ENCODE measurements around the gene TMEM37. TPM values are rescaled to one million over a fixed set of nuclear protein-coding genes. Genes with fewer than 3 reads are reported as not detected.
A peak's percentile ranks its signal among the peaks of the same experiment; 100 is the strongest.

Gene TMEM37
- total and polyA plus RNA-seq, 2 of the 13 experiments (the other 11 are each of a cell fraction or from before 2014, with no cell fraction given) = 37.7 to 115 TPM

DNA sequence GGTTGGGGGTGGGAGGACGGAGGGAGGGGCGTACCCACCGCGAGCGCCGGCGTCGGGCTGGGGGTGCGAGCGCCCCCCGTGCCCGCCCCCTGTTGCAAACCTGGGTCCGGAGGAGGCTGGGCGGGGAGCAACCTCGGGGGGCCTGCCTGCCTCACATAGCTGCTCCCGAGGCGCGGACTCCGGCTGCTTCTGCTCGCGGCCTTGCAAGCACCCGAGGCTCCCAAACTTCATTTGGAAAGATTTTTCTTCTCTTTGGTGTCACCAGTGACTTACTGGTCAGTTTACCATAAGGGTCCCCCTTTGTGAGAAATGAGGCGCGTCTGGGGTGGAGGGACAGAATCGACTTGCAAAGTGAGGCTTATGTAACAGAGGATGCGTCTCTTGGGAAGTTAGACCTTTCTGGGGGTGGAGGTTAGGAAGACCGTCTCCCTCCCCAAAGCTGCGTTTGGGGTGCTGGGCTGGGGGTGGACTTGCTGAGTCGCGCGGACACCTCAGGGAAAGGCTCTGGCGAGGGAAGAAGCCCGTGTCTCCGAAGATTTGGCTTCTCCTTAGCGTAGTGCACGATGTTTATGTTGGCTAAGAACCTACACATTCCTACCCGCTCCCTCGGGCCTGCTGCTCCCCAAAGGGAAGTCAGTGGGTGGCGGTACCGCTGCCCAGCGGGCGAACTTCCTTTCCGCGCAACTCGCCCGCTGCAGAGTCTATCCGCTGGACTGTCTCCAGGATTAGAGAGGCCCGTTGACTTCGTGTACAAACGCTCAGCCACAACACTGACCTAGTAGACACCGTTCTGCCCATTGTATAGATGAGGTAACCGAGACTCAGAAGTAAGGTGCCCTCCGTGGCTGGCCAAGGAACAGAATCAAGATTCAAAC lies 559 bp downstream of the TMEM37 start (continued):
- TF ChIP-seq, protein P1, sequence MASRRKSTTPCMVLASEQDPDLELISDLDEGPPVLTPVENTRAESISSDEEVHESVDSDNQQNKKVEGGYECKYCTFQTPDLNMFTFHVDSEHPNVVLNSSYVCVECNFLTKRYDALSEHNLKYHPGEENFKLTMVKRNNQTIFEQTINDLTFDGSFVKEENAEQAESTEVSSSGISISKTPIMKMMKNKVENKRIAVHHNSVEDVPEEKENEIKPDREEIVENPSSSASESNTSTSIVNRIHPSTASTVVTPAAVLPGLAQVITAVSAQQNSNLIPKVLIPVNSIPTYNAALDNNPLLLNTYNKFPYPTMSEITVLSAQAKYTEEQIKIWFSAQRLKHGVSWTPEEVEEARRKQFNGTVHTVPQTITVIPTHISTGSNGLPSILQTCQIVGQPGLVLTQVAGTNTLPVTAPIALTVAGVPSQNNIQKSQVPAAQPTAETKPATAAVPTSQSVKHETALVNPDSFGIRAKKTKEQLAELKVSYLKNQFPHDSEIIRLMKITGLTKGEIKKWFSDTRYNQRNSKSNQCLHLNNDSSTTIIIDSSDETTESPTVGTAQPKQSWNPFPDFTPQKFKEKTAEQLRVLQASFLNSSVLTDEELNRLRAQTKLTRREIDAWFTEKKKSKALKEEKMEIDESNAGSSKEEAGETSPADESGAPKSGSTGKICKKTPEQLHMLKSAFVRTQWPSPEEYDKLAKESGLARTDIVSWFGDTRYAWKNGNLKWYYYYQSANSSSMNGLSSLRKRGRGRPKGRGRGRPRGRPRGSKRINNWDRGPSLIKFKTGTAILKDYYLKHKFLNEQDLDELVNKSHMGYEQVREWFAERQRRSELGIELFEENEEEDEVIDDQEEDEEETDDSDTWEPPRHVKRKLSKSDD (CRISPR knock-in tag; IDR thresholded peaks at IDR 0.05; ENCODE audit: low read depth) = no peak
- no peak for TF ChIP-seq ZNF724P (CRISPR knock-in tag; IDR thresholded peaks at IDR 0.05; ENCODE audit: borderline replicate concordance)
- TF ChIP-seq SIN3B (IDR thresholded peaks at IDR 0.05; ENCODE audit: low read length) = no peak
- TF ChIP-seq SNAPC4 (CRISPR knock-in tag; IDR thresholded peaks at IDR 0.05) = no peak
- TF ChIP-seq CHD2 (IDR thresholded peaks at IDR 0.05; ENCODE audit: low read depth, low read length) = 0 out of 2 replicates have a peak, but pooled peaks have one; percentile 0
- 0 out of 2 replicates have a peak, but pooled peaks have one; percentile 19 for TF ChIP-seq EEA1 (CRISPR knock-in tag; IDR thresholded peaks at IDR 0.05; ENCODE audit: borderline replicate concordance)
- TF ChIP-seq, protein P2, sequence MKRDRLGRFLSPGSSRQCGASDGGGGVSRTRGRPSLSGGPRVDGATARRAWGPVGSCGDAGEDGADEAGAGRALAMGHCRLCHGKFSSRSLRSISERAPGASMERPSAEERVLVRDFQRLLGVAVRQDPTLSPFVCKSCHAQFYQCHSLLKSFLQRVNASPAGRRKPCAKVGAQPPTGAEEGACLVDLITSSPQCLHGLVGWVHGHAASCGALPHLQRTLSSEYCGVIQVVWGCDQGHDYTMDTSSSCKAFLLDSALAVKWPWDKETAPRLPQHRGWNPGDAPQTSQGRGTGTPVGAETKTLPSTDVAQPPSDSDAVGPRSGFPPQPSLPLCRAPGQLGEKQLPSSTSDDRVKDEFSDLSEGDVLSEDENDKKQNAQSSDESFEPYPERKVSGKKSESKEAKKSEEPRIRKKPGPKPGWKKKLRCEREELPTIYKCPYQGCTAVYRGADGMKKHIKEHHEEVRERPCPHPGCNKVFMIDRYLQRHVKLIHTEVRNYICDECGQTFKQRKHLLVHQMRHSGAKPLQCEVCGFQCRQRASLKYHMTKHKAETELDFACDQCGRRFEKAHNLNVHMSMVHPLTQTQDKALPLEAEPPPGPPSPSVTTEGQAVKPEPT (CRISPR knock-in tag; IDR thresholded peaks at IDR 0.05; ENCODE audit: low read depth) = 0 out of 2 replicates have a peak, but pooled peaks have one; percentile 20
- TF ChIP-seq ADNP (CRISPR knock-in tag; IDR thresholded peaks at IDR 0.05) = peak; percentile 65; the same call in 1 of the 2 replicates
- TF ChIP-seq, protein P3, sequence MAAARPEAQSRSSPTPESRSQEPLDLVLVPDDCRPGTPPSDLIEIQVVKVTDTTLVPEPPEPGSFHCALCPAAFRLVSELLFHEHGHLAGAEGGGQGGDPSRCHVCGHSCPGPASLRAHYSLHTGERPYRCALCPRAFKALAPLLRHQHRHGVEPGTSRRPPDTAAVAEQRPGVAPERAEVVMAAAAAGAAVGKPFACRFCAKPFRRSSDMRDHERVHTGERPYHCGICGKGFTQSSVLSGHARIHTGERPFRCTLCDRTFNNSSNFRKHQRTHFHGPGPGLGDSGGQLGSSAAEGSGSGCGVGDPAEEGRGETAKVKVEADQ (CRISPR knock-in tag; IDR thresholded peaks at IDR 0.05; ENCODE audit: borderline replicate concordance) = no peak; the same call in 1 of the 2 replicates
- no peak for TF ChIP-seq BRCA1 (CRISPR knock-in tag; IDR thresholded peaks at IDR 0.05)
- no peak for TF ChIP-seq ETS1 (CRISPR knock-in tag; IDR thresholded peaks at IDR 0.05)

All from HepG2 (cell line).